GM19193 (cell line): ENCODE data around the gene MYO1H.

Source experiments
- POLR2A ChIP-seq: IDR thresholded peaks from 4 replicates; pipeline ENCODE4 v1.6.1; 2011; ENCODE audit not compliant: insufficient read depth, insufficient read length; ENCODE audit errors: extremely low read depth

MYO1H gene

DNA sequence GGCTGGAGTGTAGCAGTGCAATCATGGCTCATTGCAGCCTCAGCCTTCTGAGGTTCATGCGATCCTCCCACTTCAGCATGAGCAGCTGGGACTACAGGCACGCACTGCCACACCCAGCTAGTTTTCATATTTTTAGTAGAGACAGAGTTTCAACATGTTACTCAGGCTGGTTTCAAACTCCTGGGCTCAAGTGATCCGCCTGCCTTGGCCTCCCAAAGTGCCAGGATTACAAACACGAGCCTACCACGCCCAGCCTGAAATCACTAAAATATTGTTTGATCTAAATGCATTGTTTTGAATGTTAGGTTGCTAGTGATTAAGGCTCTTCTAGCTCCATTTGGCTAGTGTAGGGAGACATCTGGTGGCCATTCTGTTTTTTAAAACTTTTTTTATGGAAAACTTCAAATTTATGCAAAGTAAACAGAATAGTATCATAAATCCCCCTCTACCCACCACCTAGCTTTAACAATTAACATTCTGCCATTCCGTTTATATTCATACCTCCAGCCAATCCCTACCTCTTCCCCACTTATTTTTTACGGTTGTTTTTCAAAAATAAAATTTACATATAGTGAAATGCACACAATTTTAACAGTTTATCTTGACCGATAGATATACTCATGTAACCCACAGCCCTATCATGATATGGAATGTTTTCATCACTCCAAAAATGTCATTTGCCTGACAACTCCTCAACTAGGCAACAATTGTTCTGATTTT is 37.8 kb downstream of the MYO1H start:
- TF ChIP-seq POLR2A: no peak

DNA sequence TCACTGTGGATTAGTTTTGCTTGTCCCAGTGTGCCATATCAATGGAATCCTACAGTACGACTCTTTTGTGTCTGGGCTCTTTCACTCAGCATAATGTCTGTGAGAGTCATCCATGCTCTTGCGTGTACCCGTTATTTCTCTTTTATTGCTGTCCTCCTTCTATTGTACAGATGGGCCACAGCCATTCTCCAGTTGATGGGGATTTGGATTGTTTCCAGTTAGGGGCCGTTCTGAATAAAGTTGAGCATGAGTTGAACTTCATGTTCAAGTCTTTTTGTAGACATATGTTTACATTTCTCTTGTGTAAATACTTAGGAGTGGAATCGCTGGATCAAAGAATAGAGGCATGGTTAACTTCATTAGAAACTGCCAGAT is 38.3 kb downstream of the MYO1H start:
- TF ChIP-seq POLR2A: no peak

DNA sequence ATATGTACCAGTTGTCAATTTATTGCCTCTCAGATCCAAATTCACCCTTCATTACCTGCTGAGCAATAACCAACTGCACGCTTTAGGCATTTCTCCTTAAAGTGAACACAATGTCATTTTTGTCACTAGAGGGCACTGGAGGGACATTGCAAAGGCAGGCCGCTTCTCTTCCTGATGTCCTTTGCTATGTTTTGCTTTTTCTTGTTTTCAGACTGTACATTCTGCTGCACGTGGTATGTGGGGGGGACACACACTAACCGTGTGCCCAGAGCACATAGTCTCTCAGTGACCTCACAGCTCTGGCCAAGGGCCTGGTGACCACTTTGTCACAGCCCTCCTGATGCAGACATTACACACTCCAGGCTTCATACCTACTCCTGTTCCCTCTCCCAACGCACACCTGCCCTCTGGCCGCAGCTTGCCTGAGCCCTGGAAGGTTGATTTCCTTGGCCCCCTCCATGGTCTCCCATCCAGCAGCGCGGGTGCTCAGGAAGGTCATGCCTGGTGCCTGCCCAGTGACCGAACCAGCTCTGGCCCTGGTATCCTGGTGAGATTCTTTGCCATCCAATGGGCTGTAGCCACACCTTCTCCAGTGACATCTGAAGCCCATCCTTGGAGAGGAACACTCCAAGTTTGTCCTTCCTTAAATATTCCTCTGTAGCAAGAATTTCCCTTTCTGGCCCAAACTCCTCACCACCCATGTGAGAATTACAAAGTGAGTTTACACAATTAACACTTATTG is 39.9 kb downstream of the MYO1H start:
- TF ChIP-seq POLR2A: no peak

DNA sequence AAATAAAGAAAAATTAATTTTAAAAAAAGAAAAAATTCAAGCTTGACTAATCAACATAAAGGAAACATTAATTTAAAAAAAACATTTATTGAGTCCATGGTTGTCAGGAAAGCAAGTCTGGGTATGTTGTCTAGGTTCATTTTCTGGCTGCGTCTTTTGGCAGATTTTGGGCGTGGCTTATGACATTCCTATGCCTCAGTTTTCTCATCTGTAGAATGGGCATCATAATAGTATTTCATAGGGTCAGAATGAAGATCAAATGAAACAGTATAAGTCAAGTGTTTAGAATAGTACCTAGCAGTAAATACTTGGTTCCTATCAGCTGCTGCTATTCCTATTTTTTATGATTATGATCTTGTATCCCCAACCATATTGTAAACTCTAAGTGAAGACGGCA is 40.5 kb downstream of the MYO1H start:
- no peak for TF ChIP-seq POLR2A

DNA sequence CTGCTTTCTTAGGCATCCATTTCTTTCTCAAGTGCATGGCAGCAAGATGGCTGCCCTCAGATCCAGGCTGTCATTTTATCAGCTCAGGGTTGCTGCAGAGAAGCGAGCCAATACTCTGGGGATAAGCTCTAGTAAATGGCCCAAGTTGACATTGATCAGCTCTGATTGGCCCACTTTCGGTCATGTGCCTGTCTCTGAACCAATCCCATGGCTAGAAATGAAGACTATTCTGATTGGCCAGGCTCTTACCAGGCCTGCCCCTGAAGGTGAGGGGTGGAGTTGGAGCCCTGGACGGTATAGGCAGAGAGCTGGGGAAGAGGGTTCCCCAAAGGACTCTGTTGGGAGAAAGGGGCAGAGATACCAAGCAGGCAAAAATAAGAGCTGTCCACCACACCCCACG is 41.4 kb downstream of the MYO1H start:
- no peak for TF ChIP-seq POLR2A

DNA sequence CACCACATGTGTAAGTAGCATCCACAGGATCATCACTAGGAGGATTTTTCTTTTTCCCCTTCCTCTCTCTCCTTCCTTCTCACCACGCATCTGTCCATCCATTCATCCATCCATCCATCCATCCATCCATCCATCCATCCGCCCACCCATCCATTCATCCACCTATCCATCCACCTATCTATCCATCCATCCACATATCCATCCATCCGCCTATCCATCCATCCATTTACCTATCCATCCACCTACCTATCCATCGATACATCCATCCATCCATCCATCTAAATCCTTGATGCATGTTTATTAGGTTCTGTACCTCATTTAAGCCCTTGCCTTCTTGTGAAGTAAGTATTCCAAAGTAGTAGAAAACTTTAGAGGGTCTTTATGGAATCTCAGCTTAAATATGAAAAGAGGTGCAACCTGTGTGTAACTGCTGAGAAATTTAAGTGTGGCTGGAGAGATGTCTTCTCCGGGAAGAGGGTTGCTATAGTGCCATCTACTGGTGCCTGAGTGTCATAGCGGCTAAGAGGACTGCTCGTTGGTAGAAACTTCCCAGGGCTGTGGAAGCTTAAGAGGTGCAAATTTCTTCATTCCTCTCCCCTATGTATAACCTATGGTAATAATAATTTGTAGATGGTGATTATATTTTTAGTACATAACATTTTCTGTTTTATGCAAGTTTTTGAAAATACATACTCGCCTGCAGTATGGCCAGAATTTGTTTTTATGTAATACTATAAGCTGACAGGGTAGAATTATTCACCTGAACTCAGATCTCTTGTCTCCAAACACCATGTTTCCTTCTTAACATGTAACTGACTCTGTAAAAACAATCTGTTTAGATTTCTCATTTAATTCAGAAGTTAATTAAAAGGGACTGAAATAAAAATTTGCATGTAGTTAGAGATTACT is 46.0 kb downstream of the MYO1H start:
- TF ChIP-seq POLR2A: no peak

DNA sequence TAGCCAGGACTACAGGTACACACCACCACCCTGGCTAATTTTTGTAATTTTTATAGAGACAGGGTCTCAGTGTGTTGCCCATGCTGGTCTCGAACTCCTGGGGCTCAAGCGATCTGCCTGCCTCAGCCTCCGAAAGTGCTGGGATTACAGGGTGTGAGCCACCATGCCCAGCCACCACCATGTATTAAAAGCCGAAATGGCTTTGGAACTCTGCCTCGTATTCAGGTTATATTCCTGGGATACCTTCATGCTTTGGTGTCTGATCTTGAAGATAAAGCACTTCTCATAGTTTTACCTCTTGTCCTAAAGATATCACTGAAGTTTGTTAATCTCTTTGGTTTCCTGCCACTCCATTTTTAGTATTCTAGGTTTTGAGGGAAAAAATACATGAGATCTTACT is 47.2 kb downstream of the MYO1H start:
- no peak for TF ChIP-seq POLR2A

DNA sequence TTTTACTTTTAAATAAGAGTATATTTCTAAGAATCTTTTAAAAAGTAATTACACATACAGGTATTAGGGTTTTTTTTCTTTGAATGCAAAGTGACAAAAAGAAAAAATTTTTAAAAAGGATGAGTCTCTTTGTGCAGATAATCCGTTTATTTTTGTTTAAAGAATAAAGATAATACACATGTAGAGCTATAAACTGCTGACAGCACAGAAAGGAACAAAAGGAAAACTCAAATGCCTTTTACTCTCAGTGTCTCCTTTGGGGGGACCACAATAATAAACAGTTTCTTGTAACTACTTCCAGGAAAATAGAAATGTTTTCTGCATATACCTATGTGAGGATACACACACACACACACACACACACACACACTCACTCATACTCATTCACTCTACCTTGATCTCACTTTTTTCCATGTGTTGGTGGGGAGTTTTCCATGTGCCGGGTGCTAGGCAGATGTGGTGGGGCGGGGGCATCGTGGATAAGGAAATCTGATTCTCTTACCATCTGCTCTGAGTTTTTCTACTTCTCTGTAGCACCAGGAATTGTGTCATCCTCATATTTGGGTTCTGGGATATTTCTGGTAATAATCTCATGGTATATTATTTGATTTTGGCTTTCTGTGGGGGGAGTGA is 71.3 kb downstream of the MYO1H start:
- no peak for TF ChIP-seq POLR2A

DNA sequence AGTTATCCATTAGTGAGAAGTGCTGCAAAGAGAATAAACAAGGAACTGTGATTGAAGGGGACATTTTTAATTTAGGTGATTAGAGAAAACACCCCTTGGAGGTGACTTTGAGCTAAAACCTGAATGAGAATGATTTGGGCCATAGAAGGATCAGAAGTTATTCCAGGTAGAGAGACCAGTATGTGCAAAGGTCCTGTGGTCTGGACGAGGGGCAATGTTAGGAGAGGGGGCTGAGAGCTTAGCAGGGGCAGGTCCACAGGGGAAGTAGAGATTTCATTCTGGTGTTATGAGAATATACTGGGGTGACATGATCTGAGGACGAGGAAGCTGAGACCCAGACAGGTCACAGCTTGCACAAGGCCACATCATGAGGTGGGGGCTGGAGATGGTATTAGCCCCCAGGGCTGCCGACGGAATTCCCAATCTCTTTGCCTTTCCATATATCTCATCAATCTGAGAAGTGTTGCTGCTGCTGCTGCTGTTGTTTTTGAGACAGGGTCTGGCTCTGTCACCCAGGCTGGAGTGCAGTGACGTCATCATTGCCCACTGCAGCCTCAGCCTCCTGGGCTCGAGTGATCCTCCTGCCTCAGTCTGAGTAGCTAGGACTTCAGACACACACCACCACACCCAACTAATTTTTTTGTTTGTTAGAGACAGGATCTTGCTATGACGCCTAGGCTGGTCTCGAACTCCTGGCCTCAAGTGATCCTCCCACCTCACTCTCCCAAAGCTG is 73.8 kb downstream of the MYO1H start:
- no peak for TF ChIP-seq POLR2A

DNA sequence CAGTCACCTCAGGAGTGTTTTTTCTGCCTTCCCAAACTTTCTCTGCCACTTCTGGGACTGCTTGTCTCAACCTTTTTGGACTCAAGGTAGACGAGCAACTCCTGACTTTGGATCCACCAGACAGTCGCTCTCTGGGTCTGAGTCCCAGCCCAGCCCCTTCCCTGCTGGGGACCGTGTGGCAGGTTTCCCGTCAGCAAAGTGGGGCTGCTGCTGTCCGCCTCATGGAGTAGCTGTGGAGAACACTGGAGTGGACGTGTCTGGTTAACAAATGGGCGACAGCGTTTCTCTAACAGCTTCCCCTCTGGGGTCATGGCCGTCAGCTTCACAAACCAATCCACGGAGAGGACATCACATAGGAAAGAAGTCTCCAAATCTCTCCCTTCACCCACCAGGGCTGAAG is 74.6 kb downstream of the MYO1H start:
- TF ChIP-seq POLR2A: no peak

DNA sequence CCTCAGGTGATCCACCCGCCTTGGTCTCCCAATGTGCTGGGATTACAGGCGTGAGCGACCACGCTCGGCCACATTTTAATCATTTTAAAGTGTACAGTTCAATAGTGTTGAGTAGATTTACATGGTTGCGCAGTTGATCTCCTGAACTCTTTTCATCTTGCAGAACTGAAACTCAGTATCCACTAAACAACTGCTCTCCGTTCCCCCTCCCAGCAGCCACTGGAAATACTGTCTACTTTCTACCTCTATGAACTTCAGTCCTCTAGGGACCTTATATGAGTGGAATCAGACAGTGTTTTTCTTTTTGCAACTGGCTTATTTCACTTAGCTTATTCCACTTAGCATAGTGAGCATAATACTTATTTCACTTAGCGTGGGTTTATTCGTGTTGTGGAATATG is 75.7 kb downstream of the MYO1H start:
- TF ChIP-seq POLR2A: no peak

DNA sequence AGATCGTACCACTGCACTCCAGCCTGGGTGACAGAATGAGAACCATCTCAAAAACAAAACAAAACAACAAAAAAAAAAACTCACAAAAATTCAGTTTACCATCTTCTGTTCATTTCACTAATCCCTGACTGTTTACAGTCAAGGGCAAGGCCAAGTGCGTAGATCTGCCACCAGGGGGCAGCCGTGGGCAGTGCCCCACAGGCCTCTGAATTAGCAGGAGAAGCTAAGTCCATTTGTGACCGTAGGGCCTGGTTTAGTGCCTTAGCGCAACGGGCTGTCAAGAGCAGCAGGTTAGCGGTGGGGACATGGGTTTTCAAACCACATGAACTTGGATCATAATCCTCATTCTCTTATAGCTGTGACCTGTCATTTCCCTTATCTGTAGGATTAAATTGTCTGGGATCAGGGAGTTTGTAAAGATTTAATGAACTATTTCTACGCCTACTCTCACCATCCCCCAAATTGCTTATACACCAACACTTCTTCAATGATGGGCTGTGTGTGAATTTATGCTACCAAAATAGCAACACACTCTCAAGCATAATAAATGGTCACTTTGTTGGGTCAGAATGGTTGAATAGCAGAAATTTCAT is 80.4 kb downstream of the MYO1H start:
- TF ChIP-seq POLR2A: no peak

DNA sequence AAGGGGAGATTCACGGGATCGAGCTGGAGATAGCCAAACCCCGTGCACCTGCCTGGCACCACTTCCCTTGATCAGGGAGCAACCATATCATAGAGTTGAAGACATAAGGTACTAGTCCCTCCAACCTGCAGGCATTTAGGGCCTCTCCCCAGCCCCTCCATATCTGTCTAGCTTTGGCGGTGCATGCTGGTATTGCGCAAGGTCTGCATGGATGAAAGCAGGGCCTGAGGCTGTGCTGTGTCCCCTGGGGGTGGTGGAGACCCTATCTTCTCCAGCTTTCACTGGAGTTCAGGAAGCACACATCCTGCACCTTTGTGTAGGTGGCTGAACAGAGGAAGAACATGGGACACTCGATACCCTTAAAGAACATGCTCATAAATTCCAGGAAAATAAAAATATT is 82.5 kb downstream of the MYO1H start:
- TF ChIP-seq POLR2A: no peak

DNA sequence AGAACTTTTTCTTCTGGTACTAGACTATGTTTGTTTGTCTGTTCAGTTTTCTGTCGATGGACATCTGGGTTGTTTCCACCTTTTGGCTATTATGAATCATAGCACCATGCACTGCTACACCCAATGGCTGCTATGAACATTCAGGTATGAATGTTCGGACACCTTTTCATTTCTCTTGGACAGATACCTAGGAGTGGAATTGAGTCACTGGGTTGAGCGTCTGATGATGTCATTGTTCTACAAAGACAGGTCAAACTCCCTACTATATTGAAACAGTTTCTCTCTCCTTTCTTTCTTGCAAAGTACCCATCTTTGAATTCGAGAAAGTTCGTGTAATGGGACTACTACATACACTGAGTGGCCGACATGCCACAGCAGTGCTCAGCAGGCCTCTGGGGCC is 84.7 kb downstream of the MYO1H start:
- no peak for TF ChIP-seq POLR2A
